ENCODE data around the gene TBC1D16. TPM values are rescaled to one million over a fixed set of nuclear protein-coding genes. Genes with fewer than 3 reads are reported as not detected.

The TBC1D16 gene
- total RNA-seq, 1 experiment from 2014 or later, result 96.1 TPM

- H3K4me3 Mint-ChIP-seq, result no peak overlapping the region
- peaks cover 13% of the 10 kb centered on the region for H3K4me1 Mint-ChIP-seq
- peaks cover 8% of the 10 kb centered on the region for H3K27me3 Mint-ChIP-seq (ENCODE audit: low read depth)
- no peaks in the 10 kb centered on the region for H3K9me3 Mint-ChIP-seq
- ATAC-seq, result no peak
- ChIA-PET POLR2A (no interaction called here), CTCF (interaction anchor here (1.0 to 2.9 kb wide), 5 partner anchors 46 to 116 kb away, joined by 3 to 15 read pairs (median 14); partner anchors contain the start of gene CBX4)
- DNase-seq (ENCODE audit: low spot score), result no peak
- H3K27ac Mint-ChIP-seq, result no peak overlapping the region
- TF ChIP-seq IRF2 (CRISPR knock-in tag; IDR thresholded peaks at IDR 0.05; ENCODE audit: borderline replicate concordance, low read depth) (no peak), ZNF263 (CRISPR knock-in tag; IDR thresholded peaks at IDR 0.05; ENCODE audit: low read depth) (no peak), TCF7 (CRISPR knock-in tag; IDR thresholded peaks at IDR 0.05; ENCODE audit: low read depth) (no peak), NFYB (CRISPR knock-in tag; conservative IDR thresholded peaks at IDR 0.05; ENCODE audit: low read depth) (no peak), PREB (CRISPR knock-in tag; IDR thresholded peaks at IDR 0.05; ENCODE audit: borderline replicate concordance) (no peak), CTCF (IDR thresholded peaks at IDR 0.05) (peak; percentile 2; the same call in 1 of the 2 replicates), SOX15 (CRISPR knock-in tag; IDR thresholded peaks at IDR 0.05) (no peak)
- no peaks in the 10 kb centered on the region for H3K36me3 Mint-ChIP-seq
Measured at GRCh38 chr17:79924639-79924976, 111.1 kb downstream of the TBC1D16 start.

- CTCF ChIA-PET, result interaction anchor here (0.6 to 2.9 kb wide), 14 partner anchors 11 to 116 kb away, joined by 3 to 14 read pairs (median 4); partner anchors contain the start of gene CBX4
- Mint-ChIP-seq H3K9me3 (no peaks in the 10 kb centered on the region), H3K27me3 (ENCODE audit: low read depth) (peaks cover 7% of the 10 kb centered on the region), H3K36me3 (no peaks in the 10 kb centered on the region), H3K4me1 (peaks cover 13% of the 10 kb centered on the region), H3K27ac (0 out of 2 replicates have a peak overlapping the region, but pooled peaks have one; percentile 90), H3K4me3 (no peak overlapping the region)
- ATAC-seq (peak; percentile 86), DNase-seq (ENCODE audit: low spot score) (peak; percentile 97)
- peak; percentile 95 for TF ChIP-seq CTCF (IDR thresholded peaks at IDR 0.05)
- peak; percentile 26; the same call in 1 of the 2 replicates for TF ChIP-seq MAX (CRISPR knock-in tag; IDR thresholded peaks at IDR 0.05)
- TF ChIP-seq FOXK1 (CRISPR knock-in tag; IDR thresholded peaks at IDR 0.05), result no peak
- peak; percentile 37; the same call in 1 of the 2 replicates for TF ChIP-seq GABPB1 (CRISPR knock-in tag; IDR thresholded peaks at IDR 0.05)
- TF ChIP-seq AFF4 (CRISPR knock-in tag; IDR thresholded peaks at IDR 0.05; ENCODE audit: borderline replicate concordance), result no peak
- TF ChIP-seq ELF4 (CRISPR knock-in tag; IDR thresholded peaks at IDR 0.05; ENCODE audit: low read depth), result no peak
- TF ChIP-seq ZNF263 (CRISPR knock-in tag; IDR thresholded peaks at IDR 0.05; ENCODE audit: low read depth), result no peak
- TF ChIP-seq JUN (CRISPR knock-in tag; IDR thresholded peaks at IDR 0.05), result no peak
- TF ChIP-seq SOX15 (CRISPR knock-in tag; IDR thresholded peaks at IDR 0.05), result no peak
- POLR2A ChIA-PET, result interaction anchor here (0.7 kb wide), 1 partner anchor 87 kb away, joined by 3 read pairs; no protein-coding TSS in a partner anchor
Measured at GRCh38 chr17:79923974-79924638, 111.6 kb downstream of the TBC1D16 start.
